DND-41 (cell line): ENCODE measurements around the gene PNKP.

Experiments used
- EZH2 ChIP-seq: IDR thresholded peaks from 3 replicates; pipeline ENCODE4 v1.6.1; 2012; ENCODE audit warnings: borderline replicate concordance, low read depth, mild to moderate bottlenecking, moderate library complexity, low read length, inconsistent platforms; ENCODE audit not compliant: severe bottlenecking
- TF ChIP-seq, protein P1 (sequence below): IDR thresholded peaks from 2 replicates; pipeline ENCODE4 v1.5.1; 2012; ENCODE audit warnings: borderline replicate concordance, low read length, moderate library complexity, mild to moderate bottlenecking; ENCODE audit not compliant: poor library complexity, severe bottlenecking; ENCODE audit errors: extremely low read depth

GRCh38 chr19:49829200-49829599 is 38.2 kb downstream of the PNKP start:
- TF ChIP-seq, protein P1, sequence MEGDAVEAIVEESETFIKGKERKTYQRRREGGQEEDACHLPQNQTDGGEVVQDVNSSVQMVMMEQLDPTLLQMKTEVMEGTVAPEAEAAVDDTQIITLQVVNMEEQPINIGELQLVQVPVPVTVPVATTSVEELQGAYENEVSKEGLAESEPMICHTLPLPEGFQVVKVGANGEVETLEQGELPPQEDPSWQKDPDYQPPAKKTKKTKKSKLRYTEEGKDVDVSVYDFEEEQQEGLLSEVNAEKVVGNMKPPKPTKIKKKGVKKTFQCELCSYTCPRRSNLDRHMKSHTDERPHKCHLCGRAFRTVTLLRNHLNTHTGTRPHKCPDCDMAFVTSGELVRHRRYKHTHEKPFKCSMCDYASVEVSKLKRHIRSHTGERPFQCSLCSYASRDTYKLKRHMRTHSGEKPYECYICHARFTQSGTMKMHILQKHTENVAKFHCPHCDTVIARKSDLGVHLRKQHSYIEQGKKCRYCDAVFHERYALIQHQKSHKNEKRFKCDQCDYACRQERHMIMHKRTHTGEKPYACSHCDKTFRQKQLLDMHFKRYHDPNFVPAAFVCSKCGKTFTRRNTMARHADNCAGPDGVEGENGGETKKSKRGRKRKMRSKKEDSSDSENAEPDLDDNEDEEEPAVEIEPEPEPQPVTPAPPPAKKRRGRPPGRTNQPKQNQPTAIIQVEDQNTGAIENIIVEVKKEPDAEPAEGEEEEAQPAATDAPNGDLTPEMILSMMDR = no peak
- no peak for TF ChIP-seq EZH2
